Natural killer cell (primary cell): ENCODE results near the gene TSEN54. TPM values are rescaled to one million over a fixed set of nuclear protein-coding genes. Genes with fewer than 3 reads are reported as not detected.

Experiments used
- ATAC-seq, 3 donors: fragments of 150-1000 bp in 2 of 3; fragments of 200-7000 bp in 1 of 3; cut with Tn5 transposase; 1 replicate in 1 of 3; 2 replicates in 2 of 3; pipeline ENCODE4 v1.10.0; 2021; ENCODE audit warnings: mild to moderate bottlenecking in 2 of 3, moderate library complexity in 2 of 3
- DNase-seq, 2 donors: peaks; one replicate each; pipeline versions ENCODE4 v3.0.0 to v3.0.0-alpha.2; 2013 to 2021; ENCODE audit warnings: mixed read lengths in 1 of 2
- H3K27ac ChIP-seq: one replicate; pipeline ENCODE4 v1.5.1; 2013; ENCODE audit warnings: mild to moderate bottlenecking, low read length
- H3K27me3 ChIP-seq: one replicate; pipeline ENCODE4 v1.6.1; 2013; ENCODE audit warnings: low read length; ENCODE audit not compliant: control insufficient read depth, insufficient read depth
- H3K36me3 ChIP-seq: one replicate; pipeline ENCODE4 v1.6.1; 2013; ENCODE audit warnings: low read length; ENCODE audit not compliant: control insufficient read depth, insufficient read depth
- H3K4me1 ChIP-seq: one replicate; pipeline ENCODE4 v1.6.1; 2013; ENCODE audit warnings: low read length; ENCODE audit not compliant: control insufficient read depth, insufficient read depth
- H3K4me3 ChIP-seq: one replicate; pipeline ENCODE4 v1.5.1; 2013; ENCODE audit warnings: low read length
- H3K9me3 ChIP-seq: one replicate; pipeline ENCODE4 v1.6.1; 2013; ENCODE audit warnings: low read length; ENCODE audit not compliant: control insufficient read depth, insufficient read depth
- H3K27ac Mint-ChIP-seq, 2 donors: one replicate each; pipeline ENCODE4 v1.8.0; 2022; ENCODE audit warnings: mild to moderate bottlenecking in 2 of 2, mixed read lengths in 2 of 2, moderate library complexity in 1 of 2
- H3K27me3 Mint-ChIP-seq, 2 donors: one replicate each; pipeline ENCODE4 v1.8.0; 2022; ENCODE audit warnings: low read depth in 2 of 2, mixed read lengths in 2 of 2
- H3K36me3 Mint-ChIP-seq: one replicate; pipeline ENCODE4 v1.8.0; 2022; ENCODE audit warnings: mixed read lengths
- H3K4me1 Mint-ChIP-seq, 2 donors: one replicate each; pipeline ENCODE4 v1.8.0; 2022; ENCODE audit warnings: mixed read lengths in 2 of 2
- H3K4me3 Mint-ChIP-seq: one replicate; pipeline ENCODE4 v1.8.0; 2022; ENCODE audit warnings: mild to moderate bottlenecking, moderate library complexity, mixed read lengths
- H3K9me3 Mint-ChIP-seq, 2 donors: one replicate each; pipeline ENCODE4 v1.8.0; 2022; ENCODE audit warnings: mixed read lengths in 2 of 2
- WGBS: methylation state at CpG from one replicate; pipeline ENCODE4 v1.1.7; 2013; ENCODE audit warnings: missing lambda C conversion rate; ENCODE audit not compliant: insufficient coverage; 5-methylcytosine and 5-hydroxymethylcytosine counted together
- intact Hi-C: fragments of 100-400 bp; cut with micrococcal nuclease; formaldehyde crosslinking; loops from one replicate; pipeline ENCODE4 v1.14.2; 2022
- total RNA-seq, 4 donors: library from RNA; stranded (reverse); fragments of 120-200 nt in 1 of 4; gene quantifications; one replicate each; pipeline versions ENCODE4 v1.2.3 to v1.2.4, GENCODE V29; 2013 to 2022
- TF ChIP-seq, protein P1 (sequence below): fragments of 200-600 bp; IDR thresholded peaks from one replicate; pipeline ENCODE4 v1.8.0; 2022; ENCODE audit warnings: antibody characterized with exemption

Gene TSEN54
- total RNA-seq, 3 donors from 2014 or later (not counting 1 experiment from before 2014, with no cell fraction given) = 180 to 224 (median 186) TPM

DNA sequence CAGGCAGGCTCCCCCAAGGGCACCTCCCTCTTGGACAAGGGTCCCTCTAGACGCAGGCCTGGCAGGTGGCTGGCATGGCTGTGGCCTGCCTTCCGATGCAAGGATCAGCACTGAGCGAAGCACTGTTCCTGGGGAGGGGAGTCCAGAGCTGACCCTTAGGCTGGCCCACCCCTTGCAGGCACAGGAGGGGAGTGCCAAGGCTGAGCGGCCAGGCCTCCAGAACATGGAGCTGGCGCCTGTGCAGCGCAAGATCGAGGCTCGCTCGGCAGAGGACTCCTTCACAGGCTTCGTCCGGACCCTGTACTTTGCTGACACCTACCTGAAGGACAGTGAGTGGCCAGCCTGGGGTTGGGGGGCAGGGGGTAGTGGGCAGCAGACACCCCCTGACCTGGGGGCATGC is 54.4 kb downstream of the TSEN54 start:
- Histone ChIP-seq H3K4me1 (peaks cover 23% of the 10 kb centered on the region), H3K9me3 (no peaks in the 10 kb centered on the region), H3K36me3 (peaks cover 46% of the 10 kb centered on the region), H3K4me3 (no peak overlapping the region), H3K27me3 (no peaks in the 10 kb centered on the region), H3K27ac (peak overlapping the region; percentile 77)
- no peak for ATAC-seq
- Mint-ChIP-seq H3K36me3 (no peaks in the 10 kb centered on the region), H3K9me3 (no peaks in the 10 kb centered on the region), H3K27me3 (no peaks in the 10 kb centered on the region), H3K4me3 (no peak overlapping the region), H3K4me1 (peaks cover 0 to 5% of the 10 kb centered on the region in 2 donors), H3K27ac (peak overlapping the region in 1 of 2 donors; percentile 9)
- 95% methylated on average over 11 of the region's 11 CpGs for WGBS
- intact Hi-C loops = no loop called here
- DNase-seq = no peak
- TF ChIP-seq, protein P1, sequence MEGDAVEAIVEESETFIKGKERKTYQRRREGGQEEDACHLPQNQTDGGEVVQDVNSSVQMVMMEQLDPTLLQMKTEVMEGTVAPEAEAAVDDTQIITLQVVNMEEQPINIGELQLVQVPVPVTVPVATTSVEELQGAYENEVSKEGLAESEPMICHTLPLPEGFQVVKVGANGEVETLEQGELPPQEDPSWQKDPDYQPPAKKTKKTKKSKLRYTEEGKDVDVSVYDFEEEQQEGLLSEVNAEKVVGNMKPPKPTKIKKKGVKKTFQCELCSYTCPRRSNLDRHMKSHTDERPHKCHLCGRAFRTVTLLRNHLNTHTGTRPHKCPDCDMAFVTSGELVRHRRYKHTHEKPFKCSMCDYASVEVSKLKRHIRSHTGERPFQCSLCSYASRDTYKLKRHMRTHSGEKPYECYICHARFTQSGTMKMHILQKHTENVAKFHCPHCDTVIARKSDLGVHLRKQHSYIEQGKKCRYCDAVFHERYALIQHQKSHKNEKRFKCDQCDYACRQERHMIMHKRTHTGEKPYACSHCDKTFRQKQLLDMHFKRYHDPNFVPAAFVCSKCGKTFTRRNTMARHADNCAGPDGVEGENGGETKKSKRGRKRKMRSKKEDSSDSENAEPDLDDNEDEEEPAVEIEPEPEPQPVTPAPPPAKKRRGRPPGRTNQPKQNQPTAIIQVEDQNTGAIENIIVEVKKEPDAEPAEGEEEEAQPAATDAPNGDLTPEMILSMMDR = no peak

DNA sequence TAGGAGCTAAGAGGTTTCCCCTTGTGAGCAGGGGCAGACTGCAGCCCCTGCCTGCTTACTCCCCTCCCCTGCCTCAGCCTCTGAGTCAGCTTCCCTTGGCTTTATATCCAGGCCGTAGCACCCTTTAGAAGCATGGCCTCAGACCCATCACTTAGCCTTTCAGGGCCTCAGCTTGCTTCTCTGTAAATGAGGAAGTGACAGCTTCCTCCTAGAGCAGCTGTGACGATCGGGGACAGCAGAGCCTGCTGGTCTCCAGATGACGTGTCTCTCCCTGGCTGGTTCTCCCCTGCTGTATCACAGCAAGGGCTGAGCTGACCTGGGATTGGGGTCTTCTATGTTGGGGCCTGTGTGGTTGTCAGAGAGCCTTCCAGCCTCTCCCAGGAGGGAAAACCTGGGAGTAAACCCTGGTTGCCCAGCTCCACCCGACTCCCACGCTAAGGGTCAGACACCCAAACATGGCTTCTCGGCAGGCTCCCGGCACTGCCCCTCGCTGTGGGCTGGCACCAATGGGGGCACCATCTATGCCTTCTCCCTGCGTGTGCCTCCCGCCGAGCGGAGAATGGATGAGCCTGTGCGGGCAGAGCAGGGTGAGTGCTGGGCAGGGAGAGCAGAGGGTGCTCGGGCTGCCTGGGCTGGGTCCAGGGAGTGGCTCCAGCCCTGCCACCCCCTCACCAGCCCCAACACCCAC is 55.0 kb downstream of the TSEN54 start:
- Mint-ChIP-seq H3K4me3 (no peak overlapping the region), H3K9me3 (no peaks in the 10 kb centered on the region), H3K4me1 (no peaks in the 10 kb centered on the region), H3K36me3 (no peaks in the 10 kb centered on the region), H3K27me3 (no peaks in the 10 kb centered on the region), H3K27ac (peak overlapping the region in 1 of 2 donors; percentile 48)
- Histone ChIP-seq H3K9me3 (no peaks in the 10 kb centered on the region), H3K27me3 (no peaks in the 10 kb centered on the region), H3K27ac (peak overlapping the region; percentile 77), H3K36me3 (peaks cover 41% of the 10 kb centered on the region), H3K4me1 (peaks cover 23% of the 10 kb centered on the region), H3K4me3 (no peak overlapping the region)
- intact Hi-C loops = no loop called here
- TF ChIP-seq, protein P1 = no peak
- no peak for DNase-seq
- ATAC-seq = peak; percentile 52 to 64 (median 53)
- 73% methylated on average over 15 of the region's 15 CpGs for WGBS

DNA sequence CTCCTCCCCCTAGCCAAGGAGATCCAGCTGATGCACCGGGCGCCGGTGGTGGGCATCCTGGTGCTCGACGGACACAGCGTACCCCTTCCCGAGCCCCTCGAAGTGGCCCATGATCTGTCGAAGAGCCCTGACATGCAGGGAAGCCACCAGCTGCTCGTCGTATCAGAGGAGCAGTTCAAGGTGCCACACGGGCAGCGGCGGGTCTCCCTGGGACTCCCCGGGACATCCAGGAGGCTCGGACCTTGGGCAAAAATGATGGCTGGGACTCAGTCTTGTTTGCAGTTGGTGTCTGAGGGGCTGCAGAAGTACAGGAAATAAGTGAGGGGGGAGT is 55.5 kb downstream of the TSEN54 start:
- Mint-ChIP-seq H3K9me3 (no peaks in the 10 kb centered on the region), H3K27me3 (no peaks in the 10 kb centered on the region), H3K4me3 (no peak overlapping the region), H3K27ac (no peak overlapping the region), H3K4me1 (no peaks in the 10 kb centered on the region), H3K36me3 (no peaks in the 10 kb centered on the region)
- H3K4me1 ChIP-seq = peaks cover 18% of the 10 kb centered on the region
- peak overlapping the region; percentile 77 for H3K27ac ChIP-seq
- H3K9me3 ChIP-seq = no peaks in the 10 kb centered on the region
- intact Hi-C loops = no loop called here
- WGBS = 97% methylated on average over 16 of the region's 16 CpGs
- H3K36me3 ChIP-seq = peaks cover 38% of the 10 kb centered on the region
- no peaks in the 10 kb centered on the region for H3K27me3 ChIP-seq
- DNase-seq (no peak), ATAC-seq (no peak)
- H3K4me3 ChIP-seq = no peak overlapping the region
- TF ChIP-seq, protein P1 = no peak
